Activated CD4-positive, CD25-positive, alpha-beta regulatory T cell (primary cell): ENCODE measurements around the gene BATF.

ENCODE experiments used
- DNase-seq, 4 experiments: peaks; one replicate each; lab custom pipeline; 2025; lab: John Stamatoyannopoulos, UW

The BATF gene

GRCh38 chr14:75533791-75534555 lies 11.7 kb downstream of the BATF start:
- DNase-seq, result no peak

GRCh38 chr14:75535164-75535898 lies 13.1 kb downstream of the BATF start:
- no peak for DNase-seq

- DNase-seq, result no peak
Measured at GRCh38 chr14:75537071-75537470, 14.8 kb downstream of the BATF start.

GRCh38 chr14:75539162-75539560 lies 16.9 kb downstream of the BATF start:
- DNase-seq, result no peak

GRCh38 chr14:75539561-75540478 lies 17.6 kb downstream of the BATF start:
- DNase-seq, result no peak

- no peak for DNase-seq
Measured at GRCh38 chr14:75540479-75540851, 18.2 kb downstream of the BATF start.

GRCh38 chr14:75542588-75543091 lies 20.4 kb downstream of the BATF start:
- DNase-seq, result peak; percentile 38 to 47 (median 42)

DNA sequence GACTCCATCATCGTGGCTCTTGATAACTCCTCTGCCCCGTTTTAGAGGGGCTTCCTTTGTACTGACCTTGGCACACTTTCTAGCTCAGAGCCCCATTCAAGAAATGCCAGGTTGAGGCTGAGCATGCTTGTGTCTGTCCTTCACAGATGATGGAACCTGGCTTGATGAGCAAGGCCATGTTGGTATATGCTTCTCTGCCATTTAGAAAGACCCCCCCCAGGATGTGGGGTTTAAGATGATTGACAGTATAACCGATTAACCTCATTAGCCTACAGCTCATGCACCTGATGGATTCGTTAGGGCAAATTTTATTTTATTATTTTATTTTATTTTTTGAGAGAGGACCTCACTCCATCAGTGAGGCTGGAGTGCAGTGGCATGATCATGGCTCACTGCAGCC lies 21.0 kb downstream of the BATF start:
- peak in 1 of 4 experiments; percentile 21 for DNase-seq

GRCh38 chr14:75543786-75544185 lies 21.5 kb downstream of the BATF start:
- no peak for DNase-seq

- DNase-seq, result no peak
Measured at GRCh38 chr14:75545907-75546306, 23.6 kb downstream of the BATF start.

GRCh38 chr14:75547552-75548250 lies 25.4 kb downstream of the BATF start:
- no peak for DNase-seq

- no peak for DNase-seq
Measured at GRCh38 chr14:75548544-75548943, 26.3 kb downstream of the BATF start.

DNA sequence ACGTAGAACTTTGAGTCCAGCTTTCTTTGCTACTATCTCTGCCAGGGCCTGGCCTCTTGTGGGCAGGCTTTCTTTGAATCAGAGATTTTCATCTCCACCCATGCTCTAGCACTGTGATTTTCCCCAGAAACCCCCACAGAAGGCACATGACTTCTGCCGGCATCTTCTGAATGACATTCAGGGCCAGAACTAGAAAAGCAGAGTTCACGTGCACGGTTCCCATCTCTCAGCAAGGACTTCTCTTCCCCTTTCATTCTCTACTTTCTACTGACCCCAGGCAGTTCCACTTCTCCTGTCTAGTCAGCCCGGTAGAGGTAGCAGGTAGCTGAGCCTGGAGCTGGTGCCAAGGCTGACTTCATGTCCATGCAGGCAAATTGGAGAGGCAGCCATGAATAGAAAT lies 26.9 kb downstream of the BATF start:
- no peak for DNase-seq

DNA sequence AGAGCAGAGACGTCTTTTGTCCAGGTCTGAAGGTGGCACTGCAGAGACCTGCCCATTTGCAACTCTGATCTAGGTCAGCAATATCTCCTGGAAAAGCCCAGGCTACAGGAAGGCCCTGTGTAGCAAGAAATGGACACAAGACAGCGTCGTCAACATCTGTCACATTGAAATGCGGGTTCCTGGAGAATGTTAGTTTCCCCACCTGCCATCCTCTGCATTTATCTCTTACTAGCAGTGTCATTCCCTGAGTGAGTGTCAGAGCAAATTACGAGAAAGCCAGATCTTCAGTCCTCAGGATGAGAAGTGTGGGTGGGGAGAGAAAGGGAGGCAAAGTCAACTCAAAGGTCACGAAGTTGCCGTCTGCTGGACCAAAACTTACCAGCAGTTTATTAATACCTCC lies 28.8 kb downstream of the BATF start:
- no peak for DNase-seq

GRCh38 chr14:75553157-75553556 lies 30.9 kb downstream of the BATF start:
- DNase-seq, result no peak

- DNase-seq, result no peak
Measured at GRCh38 chr14:75553761-75554364, 31.6 kb downstream of the BATF start.

DNA sequence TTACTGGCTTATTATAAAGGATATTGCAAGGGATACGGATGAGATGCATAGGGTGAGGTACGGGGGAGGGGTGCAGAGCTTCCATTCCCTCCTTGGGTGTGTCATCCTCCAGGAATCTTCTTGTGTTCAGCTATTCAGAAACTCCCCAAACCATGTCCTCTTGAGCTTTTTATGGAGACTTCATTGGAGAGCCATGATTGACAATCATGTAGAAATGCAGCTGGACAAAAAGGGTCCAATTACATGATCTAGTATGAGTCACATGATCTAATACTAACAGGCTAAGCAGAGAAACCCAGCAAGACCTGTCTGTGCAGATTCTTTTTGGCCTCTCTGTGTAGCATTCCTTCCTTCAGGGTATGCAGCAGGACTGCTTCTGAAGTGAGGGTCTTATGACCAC lies 32.2 kb downstream of the BATF start:
- DNase-seq, result no peak

DNA sequence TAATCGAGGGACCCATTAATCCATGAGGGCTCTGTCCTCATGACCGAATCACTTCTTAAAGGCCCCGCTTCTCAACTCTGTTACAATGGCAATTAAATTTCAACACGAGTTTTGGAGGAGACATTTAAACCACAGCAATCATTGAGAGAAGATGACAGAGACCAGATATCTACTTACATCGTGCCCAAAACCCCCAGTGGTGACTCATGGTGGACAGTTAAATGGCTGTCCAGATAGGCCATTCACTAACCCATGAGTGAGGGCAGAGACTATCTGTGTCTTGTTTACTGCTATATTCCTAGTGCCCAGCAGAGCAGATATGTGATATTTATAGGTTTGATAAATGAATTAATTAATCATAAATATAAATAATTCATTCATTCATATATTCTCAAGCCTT lies 36.2 kb downstream of the BATF start:
- no peak for DNase-seq

- no peak for DNase-seq
Measured at GRCh38 chr14:75559045-75559444, 36.8 kb downstream of the BATF start.

DNA sequence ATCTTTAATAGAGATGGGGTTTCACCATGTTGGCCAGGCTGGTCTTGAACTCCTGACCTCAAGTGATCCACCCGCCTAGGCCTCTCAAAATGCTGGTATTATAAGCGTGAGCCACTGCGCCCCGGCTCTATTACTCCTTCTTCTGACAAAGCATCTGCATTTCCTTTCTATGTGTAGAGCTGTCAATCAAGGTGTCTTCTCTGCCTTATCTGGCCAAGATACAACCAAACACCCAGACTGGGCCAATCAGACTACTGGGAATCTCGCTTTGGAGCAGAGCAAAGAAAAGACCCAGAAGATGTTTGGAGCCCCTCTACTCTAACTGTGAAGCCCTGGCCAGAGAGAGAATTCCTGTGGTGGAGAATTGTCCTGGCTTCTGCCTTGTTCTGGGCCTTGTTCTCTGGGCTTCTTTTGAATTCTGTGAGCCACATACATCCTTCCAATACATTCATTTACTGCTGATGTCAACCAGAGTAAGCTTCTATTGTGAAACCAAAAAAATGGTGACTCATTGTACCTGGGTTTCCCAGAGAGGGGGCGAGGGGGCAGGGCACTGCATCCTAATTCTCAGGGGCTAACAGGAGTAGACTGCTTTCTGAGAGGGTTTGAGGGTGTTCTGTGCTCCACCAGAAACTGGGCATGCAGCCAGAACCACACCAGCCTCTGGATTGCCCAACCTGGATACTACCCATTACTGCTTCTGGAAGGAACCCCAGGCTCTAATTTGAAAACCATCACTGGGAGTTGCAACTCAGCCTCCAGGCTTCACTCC lies 37.4 kb downstream of the BATF start:
- DNase-seq, result peak in 2 of 4 experiments; percentile 46 to 50
